ENCODE data around the gene HOXB4. TPM values are rescaled to one million over a fixed set of nuclear protein-coding genes. Genes with fewer than 3 reads are reported as not detected.

HOXB4 gene
- 0.67 TPM in 1 of 2 replicates, not detected in the other for total RNA-seq (2014; rRNA removed; shearing (Covaris generic))
- polyA plus RNA-seq (2014; cell fraction: nucleus; rRNA removed): 0.17 and 0.36 TPM in 2 replicates

- DNase-seq (ENCODE audit: extremely low read depth, low read depth): no peak
These were observed at the start of gene HOXB4 for GRCh38 chr17:48577946-48578615. Gene HOXB4 (minus strand): TSS chr17:48578350. CDS start chr17:48578319, 31 bp downstream.

GRCh38 chr17:48627118-48627597, 49.0 kb upstream of the HOXB4 start:
- no peak for DNase-seq (ENCODE audit: extremely low read depth, low read depth)

- peak; percentile 81 for DNase-seq (ENCODE audit: extremely low read depth, low read depth)
These were observed 48.3 kb upstream of the HOXB4 start, which contains the start of gene HOXB9 for GRCh38 chr17:48626245-48627117. Gene HOXB9 (minus strand): TSS chr17:48626358. CDS start chr17:48626269, 89 bp downstream.

GRCh38 chr17:48625495-48626244, 47.5 kb upstream of the HOXB4 start:
- DNase-seq (ENCODE audit: extremely low read depth, low read depth): no peak

GRCh38 chr17:48624544-48625494, 46.7 kb upstream of the HOXB4 start:
- no peak for DNase-seq (ENCODE audit: extremely low read depth, low read depth)

- DNase-seq (ENCODE audit: extremely low read depth, low read depth): no peak
These were observed 46.0 kb upstream of the HOXB4 start for GRCh38 chr17:48624118-48624517.

DNA sequence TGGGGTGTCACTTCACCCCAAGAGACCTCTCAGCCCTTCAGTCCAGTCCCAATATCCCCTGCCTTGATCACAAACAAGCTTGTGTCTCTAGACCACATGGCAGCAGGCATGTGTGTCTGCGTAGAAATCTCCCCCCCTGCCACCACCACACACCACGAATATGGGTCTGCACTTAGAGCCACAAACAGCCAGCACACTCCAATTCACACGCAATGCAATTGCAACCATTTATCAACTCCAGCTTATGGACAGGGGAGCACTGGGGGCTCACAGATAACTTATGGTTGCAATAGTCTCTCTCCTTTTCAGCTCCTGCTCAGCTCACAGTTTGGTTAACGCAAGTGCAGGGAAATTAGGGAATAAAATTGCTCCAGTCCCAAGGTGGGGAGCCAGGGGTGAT, 45.4 kb upstream of the HOXB4 start:
- DNase-seq (ENCODE audit: extremely low read depth, low read depth): no peak

- no peak for DNase-seq (ENCODE audit: extremely low read depth, low read depth)
These were observed 44.7 kb upstream of the HOXB4 start for GRCh38 chr17:48622857-48623256.

DNA sequence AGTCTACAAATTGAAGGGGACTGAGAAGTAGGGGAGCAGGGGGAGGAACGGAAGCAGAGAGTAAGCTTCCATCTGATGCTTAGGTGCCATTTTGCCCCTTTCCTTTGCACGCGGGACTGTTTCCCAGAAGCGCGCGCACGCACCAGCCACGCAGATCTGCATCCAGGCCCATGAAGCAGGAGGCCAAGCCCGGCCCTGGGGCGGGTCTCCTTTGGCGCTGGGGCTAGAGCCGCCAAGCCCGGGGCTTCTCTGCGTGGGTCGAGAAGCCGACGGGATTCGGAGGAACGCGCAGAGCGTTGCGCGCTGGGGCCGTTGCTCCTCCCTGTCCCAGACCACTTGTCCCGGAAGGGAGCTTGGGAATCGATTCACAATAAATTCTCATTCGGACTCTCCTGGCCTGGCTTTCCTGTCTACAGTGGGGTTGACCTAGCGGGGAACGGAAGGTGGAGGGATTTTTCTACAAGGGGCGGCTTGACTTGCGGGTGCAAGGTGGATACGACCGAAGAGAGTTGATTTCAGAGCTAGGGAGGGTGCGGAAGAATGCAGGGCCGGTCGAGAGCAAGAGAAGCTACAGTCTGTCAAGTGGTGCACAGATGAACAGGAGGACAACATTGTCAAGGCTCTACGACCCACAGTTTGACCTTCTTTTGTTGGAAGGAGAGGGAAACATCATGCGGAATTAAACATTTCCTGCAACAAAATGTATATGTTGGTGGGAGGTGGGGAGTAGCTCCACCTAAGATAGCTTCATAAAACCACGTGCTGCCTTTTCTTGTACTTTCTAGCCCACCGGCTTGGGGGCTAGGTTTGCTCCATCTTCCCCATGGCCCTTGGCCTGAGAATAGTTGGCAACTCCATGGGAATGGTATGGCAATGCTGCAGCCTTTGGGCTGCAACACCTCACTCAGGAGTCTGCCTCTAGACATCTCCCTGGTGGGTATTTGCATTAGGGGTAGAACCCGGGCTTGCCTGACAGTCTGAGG, 43.6 kb upstream of the HOXB4 start:
- no peak for DNase-seq (ENCODE audit: extremely low read depth, low read depth)

GRCh38 chr17:48620461-48621139, 42.5 kb upstream of the HOXB4 start:
- no peak for DNase-seq (ENCODE audit: extremely low read depth, low read depth)

- DNase-seq (ENCODE audit: extremely low read depth, low read depth): no peak
These were observed 41.8 kb upstream of the HOXB4 start for GRCh38 chr17:48619826-48620449.

DNA sequence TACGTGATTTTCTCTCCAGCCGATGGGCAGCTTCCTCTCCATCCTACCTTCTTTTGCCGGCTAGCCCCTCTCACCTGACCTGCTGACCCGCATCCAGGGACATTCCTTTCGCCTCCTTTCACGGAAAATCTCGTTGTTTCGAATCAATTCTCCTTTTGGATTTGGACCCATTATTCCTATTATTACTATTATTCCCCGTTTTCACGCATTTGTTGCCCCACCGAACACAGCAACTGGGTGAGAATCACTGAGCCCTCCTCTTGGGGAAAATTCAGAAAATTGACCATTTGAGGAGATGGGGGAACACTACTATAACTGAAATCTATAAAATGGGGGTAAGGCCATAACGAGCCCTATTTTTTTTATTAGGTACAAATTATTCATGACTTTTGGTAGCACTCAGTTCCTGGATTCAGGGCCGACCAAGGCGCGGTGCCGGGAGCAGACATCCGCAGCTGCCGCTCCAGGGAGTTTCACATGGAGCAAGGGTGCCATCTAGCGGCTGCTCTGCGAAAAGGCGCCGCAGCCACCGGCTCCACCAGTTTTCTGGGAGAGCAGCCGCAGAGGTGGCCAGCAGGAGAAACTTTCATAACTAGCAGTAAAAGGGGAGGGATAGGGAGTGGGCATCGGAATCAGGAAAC, 40.2 kb upstream of the HOXB4 start:
- DNase-seq (ENCODE audit: extremely low read depth, low read depth): peak; percentile 79

DNA sequence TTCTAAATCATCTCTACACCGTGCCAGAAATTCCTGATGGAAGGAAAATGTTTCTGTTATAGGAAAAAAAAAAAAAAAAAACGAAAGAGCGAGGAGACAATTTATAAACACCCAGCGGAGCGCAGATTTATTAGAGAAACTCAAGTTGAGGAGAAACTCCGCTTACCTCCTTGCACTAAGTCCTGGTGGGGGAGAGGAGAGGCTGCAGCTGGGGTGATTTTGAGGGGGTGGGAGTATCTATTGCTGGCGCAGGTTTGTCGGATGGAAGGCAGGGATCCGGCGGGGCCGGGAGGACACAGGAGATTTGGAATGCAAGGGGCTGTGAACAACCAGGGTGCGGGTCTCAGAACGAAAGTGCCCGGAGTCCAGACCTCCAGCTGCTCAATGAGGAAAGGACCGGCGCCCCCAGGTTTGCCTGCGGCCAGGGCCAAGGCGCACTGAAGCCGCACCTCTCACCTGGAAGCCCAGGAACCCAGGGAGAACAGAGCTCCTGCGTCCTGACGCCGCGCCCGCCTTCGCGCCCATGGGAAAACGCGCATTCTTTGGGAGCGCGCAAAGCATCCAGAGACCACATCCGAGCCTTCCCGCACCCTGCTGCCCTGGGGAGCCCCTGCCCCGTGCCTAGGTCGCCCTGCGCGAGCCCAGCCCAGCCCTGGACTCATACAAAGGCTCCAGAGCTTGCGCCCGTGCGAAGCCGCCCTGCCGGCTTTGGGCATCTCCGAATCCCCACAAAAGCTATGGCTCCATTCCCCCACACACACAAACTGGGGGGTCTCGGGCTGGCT, 39.5 kb upstream of the HOXB4 start:
- DNase-seq (ENCODE audit: extremely low read depth, low read depth): no peak

DNA sequence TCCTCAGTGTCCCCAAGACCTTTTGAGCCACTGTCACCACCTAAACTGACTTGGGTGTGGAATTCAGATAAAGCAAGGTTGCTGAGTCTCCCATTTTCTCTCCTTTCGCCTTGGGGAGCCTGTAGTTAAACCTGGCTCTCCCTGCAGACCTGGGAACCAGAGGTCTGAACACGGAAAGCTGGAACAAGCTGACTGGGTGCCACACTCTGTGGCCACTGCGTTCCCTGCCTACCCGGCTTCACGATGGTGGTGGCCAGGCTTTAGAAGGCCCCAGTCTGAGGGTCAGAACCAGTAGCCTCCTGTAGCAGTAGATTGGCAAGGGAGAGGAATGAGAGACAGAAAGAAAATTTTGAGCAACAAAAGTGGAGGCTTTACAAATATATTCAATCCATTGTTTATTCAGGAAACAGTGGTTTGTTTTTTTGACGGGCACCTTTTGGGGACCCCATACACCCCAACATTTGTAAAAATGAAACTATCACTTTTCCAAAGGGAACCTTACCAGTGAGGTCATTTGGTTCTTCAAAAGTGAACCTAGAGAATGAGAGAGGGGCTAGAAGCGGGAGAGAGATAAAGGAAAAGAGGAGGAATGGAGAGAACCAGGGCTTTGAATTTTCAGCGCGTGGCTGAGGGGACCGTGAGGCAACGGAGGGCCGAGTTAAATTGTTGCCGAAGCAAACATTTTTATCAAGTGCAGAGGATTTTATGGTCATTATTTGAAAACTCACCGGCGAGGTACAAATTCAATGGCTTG, 38.7 kb upstream of the HOXB4 start:
- no peak for DNase-seq (ENCODE audit: extremely low read depth, low read depth)

DNA sequence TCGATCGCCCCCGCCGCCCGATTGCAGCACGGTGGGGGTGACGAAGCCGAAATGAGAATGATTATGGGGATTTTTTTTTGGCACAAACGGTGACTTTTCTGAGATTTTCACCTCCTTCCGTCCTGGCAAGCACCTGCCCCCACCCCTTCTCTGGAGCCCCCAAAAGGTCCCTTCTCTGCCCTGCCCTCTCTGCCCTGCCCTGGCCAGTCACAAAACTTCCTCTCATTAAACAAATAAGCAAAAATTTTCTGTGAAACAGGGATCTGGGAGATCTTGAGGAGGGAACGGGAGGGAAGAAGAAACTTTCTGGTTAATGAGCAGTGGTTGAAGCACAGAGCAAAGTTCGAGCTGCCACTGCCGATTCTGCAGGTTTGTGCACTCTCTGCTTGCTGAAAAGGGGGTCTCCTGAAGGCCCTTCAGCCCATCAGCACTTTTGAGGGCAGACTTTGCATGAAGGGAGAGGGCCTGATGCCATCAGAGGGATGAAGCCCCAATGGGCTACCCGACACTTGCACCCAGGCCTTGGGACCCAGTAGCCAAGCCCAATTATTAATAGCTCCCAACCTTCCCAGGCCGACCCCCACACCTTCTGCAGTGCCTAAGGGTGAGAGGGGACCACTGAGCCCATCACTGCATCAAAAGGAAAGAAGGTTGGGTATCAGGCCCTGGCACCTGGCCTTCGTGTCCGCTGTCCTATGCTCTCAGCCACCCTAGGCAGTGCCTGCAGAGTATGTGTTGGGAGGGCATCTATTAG, 38.0 kb upstream of the HOXB4 start:
- DNase-seq (ENCODE audit: extremely low read depth, low read depth): no peak

Measured in NCI-H460 (cell line).